Pancreas (tissue), 10 donors: ENCODE measurements around the gene NONO. TPM values are rescaled to one million over a fixed set of nuclear protein-coding genes. Genes with fewer than 3 reads are reported as not detected.
"Not testable (repeated sequence)": the region's sequence is repeated elsewhere in the genome, so short reads cannot be mapped to it uniquely, and the experiment has no call there.

ENCODE experiments used
- ATAC-seq, 4 donors: fragments of 200-7000 bp; cut with Tn5 transposase; one replicate each; pipeline versions ENCODE4 v1.8.0 to v1.9.1; 2020; ENCODE audit warnings: mild to moderate bottlenecking in 4 of 4, moderate library complexity in 4 of 4
- DNase-seq, 6 donors: peaks; one replicate each; pipeline ENCODE4 v3.0.0-alpha.2; 2020
- FAIRE-seq: peaks from 2 replicates; lab custom pipeline; 2012; peaks lifted over from hg19 to GRCh38; lab: Jason Lieb, UNC
- H3K27ac ChIP-seq, 4 donors: fragments of 200-600 bp; sonication (generic); 1 replicate in 3 of 4; 2 replicates in 1 of 4; pipeline versions ENCODE4 v1.5.0 to v1.8.0; 2020
- H3K27me3 ChIP-seq, 4 donors: fragments of 200-600 bp; one replicate each; pipeline ENCODE4 v1.8.0; 2021
- H3K36me3 ChIP-seq, 3 donors: fragments of 200-600 bp; sonication (generic) in 1 of 3; one replicate each; pipeline versions ENCODE4 v1.5.0 to v1.8.0; 2020 to 2021
- H3K4me1 ChIP-seq, 3 donors: fragments of 200-600 bp; one replicate each; pipeline ENCODE4 v1.8.0; 2021
- H3K4me3 ChIP-seq, 4 donors: fragments of 200-600 bp; sonication (generic) in 2 of 4; one replicate each; pipeline versions ENCODE4 v1.5.0 to v1.8.0; 2020 to 2021
- H3K9me3 ChIP-seq, 4 donors: fragments of 200-600 bp; one replicate each; pipeline ENCODE4 v1.8.0; 2021
- WGBS, 2 donors: extraction: QIAGEN DNeasy Blood & Tissue Kit; methylation state at CpG; one replicate each; pipeline ENCODE4 v1.1.7; 2013; 5-methylcytosine and 5-hydroxymethylcytosine counted together
- intact Hi-C, 3 donors: fragments of 100-400 bp; cut with DNase I; formaldehyde crosslinking; loops; one replicate each; pipeline versions ENCODE4 v1.11.1 to v1.14.2; 2022
- polyA plus RNA-seq, 2 donors: library from polyadenylated mRNA; stranded (reverse); fragments of 200-250 nt; gene quantifications; one replicate each; pipeline ENCODE4 v1.2.3, GENCODE V29; 2013
- total RNA-seq, 6 donors: library from RNA; stranded (reverse); fragmentation: NEBNext Ultra II Directional in 4 of 6; extraction: Animal tissue kit (Norgen Biotek cat#: 25700) in 4 of 6; gene quantifications; one replicate each; pipeline versions ENCODE4 v1.2.1 to v1.2.4, GENCODE V29; 2021 to 2023
- TF ChIP-seq, protein P1 (sequence below), 4 donors: fragments of 200-600 bp; sonication (generic) in 3 of 4; IDR thresholded peaks; one replicate each; pipeline versions ENCODE4 v1.5.0 to v1.8.0; 2021; ENCODE audit warnings: antibody characterized with exemption in 4 of 4
- donor health status: healthy with polysubstance abuse.
- donor health status: DM: no; HTN: no; CAD: no; lungs with moderate emphysema.
- donor health status: DM: no; HTN: no; CAD: no.
- donor health status: control.
- donor health status: control.
- donor health status: Bipolar disorder and iron deficiency.
- donor health status: DM: yes; HTN: yes; CAD: no.
- donor health status: DM: no; HTN: no; CAD: no.
- donor health status: DM: no; HTN: no; CAD: no.
- donor health status: DM: yes; HTN: yes; CAD: no.

Gene NONO
- total and polyA plus RNA-seq, 8 donors = 72.0 to 215 (median 168) TPM

DNA sequence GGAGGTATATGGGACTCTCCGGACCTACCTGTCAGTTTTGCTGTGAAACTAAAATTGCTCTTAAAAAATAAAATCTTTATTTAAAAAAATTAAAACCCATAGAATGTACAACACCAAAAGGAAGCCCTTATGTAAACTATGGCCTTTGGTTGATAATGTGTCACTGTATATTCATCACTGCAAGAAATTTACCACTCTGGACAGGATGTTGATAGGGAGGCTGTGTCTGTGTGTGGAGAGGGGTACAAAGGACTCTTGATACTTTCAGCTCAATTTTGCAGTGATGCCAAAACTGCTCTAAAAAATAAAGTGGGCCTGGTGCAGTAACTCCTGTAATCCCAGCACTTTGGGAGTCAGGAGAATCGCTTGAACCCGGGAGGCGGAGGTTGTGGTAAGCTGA lies 26.6 kb upstream of the NONO start:
- Histone ChIP-seq H3K27me3 (no peaks in the 10 kb centered on the region), H3K36me3 (no peaks in the 10 kb centered on the region), H3K27ac (no peak overlapping the region), H3K4me1 (no peaks in the 10 kb centered on the region), H3K4me3 (no peak overlapping the region), H3K9me3 (no peaks in the 10 kb centered on the region)
- intact Hi-C loops = no loop called here
- FAIRE-seq (no peak), DNase-seq (no peak), ATAC-seq (no peak)
- TF ChIP-seq, protein P1, sequence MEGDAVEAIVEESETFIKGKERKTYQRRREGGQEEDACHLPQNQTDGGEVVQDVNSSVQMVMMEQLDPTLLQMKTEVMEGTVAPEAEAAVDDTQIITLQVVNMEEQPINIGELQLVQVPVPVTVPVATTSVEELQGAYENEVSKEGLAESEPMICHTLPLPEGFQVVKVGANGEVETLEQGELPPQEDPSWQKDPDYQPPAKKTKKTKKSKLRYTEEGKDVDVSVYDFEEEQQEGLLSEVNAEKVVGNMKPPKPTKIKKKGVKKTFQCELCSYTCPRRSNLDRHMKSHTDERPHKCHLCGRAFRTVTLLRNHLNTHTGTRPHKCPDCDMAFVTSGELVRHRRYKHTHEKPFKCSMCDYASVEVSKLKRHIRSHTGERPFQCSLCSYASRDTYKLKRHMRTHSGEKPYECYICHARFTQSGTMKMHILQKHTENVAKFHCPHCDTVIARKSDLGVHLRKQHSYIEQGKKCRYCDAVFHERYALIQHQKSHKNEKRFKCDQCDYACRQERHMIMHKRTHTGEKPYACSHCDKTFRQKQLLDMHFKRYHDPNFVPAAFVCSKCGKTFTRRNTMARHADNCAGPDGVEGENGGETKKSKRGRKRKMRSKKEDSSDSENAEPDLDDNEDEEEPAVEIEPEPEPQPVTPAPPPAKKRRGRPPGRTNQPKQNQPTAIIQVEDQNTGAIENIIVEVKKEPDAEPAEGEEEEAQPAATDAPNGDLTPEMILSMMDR (IDR thresholded peaks at IDR 0.05) = no peak
- WGBS, 2 donors = 87 to 97% methylated on average over 4 of the region's 4 CpGs

- H3K27ac ChIP-seq, intact Hi-C loops, H3K36me3 ChIP-seq, H3K4me1 ChIP-seq, DNase-seq, H3K4me3 ChIP-seq, H3K9me3 ChIP-seq, H3K27me3 ChIP-seq, FAIRE-seq, ATAC-seq: not testable (repeated sequence)
Measured at GRCh38 chrX:71268624-71269023, 14.8 kb upstream of the NONO start.

DNA sequence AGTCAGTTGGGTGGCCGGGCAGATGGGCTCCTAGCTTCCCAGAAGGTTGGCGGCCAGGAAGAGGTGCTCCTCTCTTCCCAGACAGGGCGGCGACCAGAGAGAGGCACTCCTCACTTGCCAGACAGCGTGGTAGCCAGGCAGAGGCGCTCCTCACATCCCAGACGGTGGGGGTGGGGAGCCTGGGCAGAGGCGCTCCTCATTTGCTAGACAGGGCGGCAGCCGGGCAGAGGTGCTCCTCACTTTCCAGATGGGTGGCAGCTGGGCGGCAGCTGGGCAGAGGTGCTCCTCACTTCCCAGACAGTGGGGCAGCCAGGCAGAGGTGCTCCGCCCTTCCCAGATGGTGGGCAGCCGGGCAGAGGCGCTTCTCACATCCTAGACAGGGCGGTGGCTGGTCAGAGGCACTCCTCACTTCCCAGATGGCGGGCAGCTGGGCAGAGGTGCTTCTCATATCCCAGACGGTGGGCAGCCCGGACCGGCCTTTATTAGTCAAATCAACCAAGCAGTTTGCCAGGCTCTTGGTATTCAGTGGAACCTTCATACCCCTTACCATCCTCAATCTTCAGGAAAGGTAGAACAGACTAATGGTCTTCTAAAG lies 13.5 kb upstream of the NONO start:
- DNase-seq (no peak), FAIRE-seq (no peak), ATAC-seq (no peak)
- TF ChIP-seq, protein P1 (IDR thresholded peaks at IDR 0.05) = no peak
- Histone ChIP-seq H3K27me3 (no peaks in the 10 kb centered on the region), H3K27ac (no peak overlapping the region), H3K9me3 (no peaks in the 10 kb centered on the region), H3K4me1 (no peaks in the 10 kb centered on the region), H3K36me3 (no peaks in the 10 kb centered on the region), H3K4me3 (no peak overlapping the region)
- intact Hi-C loops = no loop called here
- 77 to 92% methylated on average over 19 of the region's 19 CpGs for WGBS, 2 donors

GRCh38 chrX:71272313-71272712 lies 11.1 kb upstream of the NONO start:
- H3K4me3 ChIP-seq, H3K4me1 ChIP-seq, DNase-seq, H3K9me3 ChIP-seq, H3K27me3 ChIP-seq, ATAC-seq, FAIRE-seq, intact Hi-C loops, H3K36me3 ChIP-seq, H3K27ac ChIP-seq: not testable (repeated sequence)
- WGBS, 2 donors = 86 to 98% methylated on average over 2 of the region's 2 CpGs

- H3K9me3 ChIP-seq, H3K27me3 ChIP-seq, ATAC-seq, H3K27ac ChIP-seq, H3K4me1 ChIP-seq, H3K36me3 ChIP-seq, H3K4me3 ChIP-seq, intact Hi-C loops, FAIRE-seq, DNase-seq: not testable (repeated sequence)
- WGBS, 2 donors = 94 to 97% methylated on average over 11 of the region's 11 CpGs
Measured at GRCh38 chrX:71281300-71281699, 2.1 kb upstream of the NONO start.

GRCh38 chrX:71282514-71283402 lies 677 bp upstream of the NONO start:
- no peak for DNase-seq
- Histone ChIP-seq H3K27ac (peak overlapping the region; percentile 40 to 84 (median 78)), H3K36me3 (no peaks in the 10 kb centered on the region), H3K27me3 (no peaks in the 10 kb centered on the region), H3K4me3 (peak overlapping the region in 2 of 4 donors; percentile 41 to 45), H3K4me1 (peaks cover 0 to 3% (median 0%) of the 10 kb centered on the region in 3 donors), H3K9me3 (no peaks in the 10 kb centered on the region)
- intact Hi-C loops = no loop called here
- TF ChIP-seq, protein P1 (IDR thresholded peaks at IDR 0.05) = no peak
- WGBS, 2 donors = 15 to 44% methylated on average over 16 of the region's 16 CpGs
- ATAC-seq = peak; percentile 57 to 77 (median 72)
- no peak for FAIRE-seq
